ENCODE data around the gene HERC2.

The HERC2 gene

DNA sequence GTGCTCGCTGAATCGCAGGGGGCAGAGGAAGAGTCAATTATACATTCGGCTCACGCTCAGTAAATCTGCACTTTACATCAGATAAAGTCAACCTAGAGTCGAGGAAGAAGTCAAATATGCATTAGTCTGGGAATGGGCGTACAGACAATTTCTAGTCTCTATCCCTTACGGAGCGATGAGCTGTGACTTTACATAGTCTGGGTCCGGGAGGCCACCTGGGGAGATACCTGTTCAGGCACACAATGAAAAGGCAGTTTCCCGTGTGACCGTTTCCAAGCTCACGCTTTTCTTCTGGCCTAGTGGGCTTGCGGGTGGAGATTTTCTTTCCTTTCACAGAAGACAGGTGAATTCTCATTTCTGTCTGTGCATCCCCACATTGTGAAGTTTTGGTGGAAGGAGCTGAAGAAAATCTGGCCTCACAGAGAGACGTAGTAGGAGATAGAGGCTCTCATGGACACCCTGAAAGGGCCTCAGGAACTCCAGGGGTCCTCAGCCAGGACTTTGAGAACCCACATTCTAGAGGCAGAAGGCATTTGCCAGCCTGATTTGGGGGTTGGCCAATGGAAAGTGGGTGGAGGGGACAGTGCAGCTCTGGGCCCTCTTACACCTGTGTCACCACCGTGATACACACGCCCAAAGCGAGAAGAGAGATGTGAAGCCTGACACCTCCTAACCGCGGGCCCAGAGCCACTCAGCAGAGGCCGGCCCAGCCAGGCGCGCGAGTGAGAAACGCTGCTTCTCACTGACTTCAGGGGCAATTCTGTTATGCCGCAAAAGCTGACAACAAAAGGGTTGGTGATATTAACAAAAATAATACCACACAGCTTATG is 212.1 kb downstream of the HERC2 start:
- DNase-seq: no peak

DNA sequence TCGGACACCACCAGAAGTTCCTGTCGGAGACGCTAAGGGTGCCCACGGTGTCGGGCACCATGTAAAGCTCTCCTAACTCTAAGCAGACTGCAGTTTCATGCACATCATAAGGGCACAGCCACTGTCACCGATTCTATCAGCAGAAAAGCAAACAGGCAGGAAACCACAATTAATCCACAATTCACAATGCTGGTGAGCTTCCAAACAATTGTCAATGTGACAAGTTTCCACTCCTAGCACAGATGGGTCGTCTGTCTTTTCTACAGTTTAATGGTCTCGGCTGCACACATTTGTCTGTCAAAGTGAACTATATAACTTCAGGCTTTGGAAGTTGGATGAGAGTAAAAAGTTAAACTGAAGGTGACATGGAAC is 214.1 kb downstream of the HERC2 start:
- no peak for DNase-seq

DNA sequence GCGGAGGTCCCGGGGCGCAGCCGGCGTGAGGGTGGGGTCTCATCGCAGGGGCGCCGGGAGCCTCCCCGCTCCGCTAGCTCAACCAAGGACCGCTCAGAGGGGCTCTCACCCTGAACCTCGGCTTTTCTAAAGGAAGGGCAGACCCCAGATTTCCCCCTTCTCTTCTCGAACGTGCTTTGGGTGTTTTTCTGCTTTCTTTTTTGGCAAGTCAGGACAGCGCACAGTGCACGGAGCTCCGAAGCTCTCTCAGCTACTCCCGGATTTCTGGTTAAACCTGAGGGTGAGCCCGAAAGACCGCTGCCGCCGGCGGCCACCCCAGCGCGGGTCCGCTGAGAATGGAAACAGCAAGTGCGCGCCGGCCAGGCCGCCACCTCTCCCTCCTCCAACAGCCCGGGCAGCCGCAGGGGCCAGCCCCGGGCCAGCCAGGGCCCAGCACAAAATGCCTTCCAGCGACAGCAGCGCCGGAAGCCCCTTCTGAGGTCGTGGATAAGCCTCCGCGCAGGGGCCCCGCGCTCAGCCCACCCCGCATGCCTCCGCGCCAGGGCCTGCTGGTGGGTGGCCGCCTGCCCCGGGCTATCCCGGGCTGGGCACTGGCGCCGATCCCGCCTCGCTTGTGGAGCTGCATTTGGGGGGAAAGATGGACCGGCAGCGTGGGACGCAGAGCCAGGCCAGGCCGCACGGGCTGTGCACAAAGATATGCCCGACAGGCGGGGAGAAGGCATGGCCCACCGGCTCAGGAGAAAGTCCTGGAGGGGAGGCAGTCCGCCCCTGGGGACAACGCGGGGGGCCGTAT is 214.7 kb downstream of the HERC2 start:
- no peak for DNase-seq

DNA sequence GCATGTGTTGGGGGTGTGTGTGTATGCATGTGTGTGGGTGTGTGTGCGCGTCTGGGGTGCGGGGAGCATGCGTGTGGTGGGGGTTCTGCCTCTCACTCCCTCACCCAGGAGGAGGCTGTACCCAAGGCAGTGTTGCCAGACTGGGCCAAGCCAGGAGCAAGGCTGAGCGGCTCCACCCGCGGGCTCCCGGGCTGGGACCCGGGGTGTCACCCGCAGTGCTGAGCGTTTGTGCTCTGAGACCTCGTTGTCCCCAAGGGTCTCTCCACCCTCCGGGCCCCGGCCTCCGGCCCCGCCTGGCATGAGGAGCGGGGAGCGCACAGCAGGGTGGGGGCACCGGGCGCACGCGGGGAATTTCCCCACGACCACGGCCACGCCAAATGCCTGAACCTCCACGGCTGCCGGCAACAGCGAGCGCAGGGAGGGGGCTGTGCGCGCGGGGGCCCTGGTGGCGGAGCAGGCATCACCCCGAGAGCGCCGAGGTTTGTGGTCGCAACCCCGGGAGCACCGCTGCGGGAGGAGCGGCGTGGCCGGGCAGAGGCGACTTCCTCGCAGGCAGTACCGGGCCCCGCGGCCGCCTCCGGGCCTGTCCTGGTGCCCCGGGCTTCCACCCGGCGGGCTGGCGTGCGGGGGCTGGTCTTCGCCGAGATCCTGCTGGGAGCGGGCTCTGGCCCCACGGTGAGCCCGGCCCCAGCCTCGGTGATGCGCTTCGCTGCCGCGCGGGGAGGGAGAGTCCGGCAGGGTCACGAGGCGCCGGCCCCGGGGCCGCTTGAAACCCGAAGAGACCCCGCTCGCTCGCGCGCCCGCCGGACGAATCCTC is 215.5 kb downstream of the HERC2 start:
- DNase-seq: no peak

DNA sequence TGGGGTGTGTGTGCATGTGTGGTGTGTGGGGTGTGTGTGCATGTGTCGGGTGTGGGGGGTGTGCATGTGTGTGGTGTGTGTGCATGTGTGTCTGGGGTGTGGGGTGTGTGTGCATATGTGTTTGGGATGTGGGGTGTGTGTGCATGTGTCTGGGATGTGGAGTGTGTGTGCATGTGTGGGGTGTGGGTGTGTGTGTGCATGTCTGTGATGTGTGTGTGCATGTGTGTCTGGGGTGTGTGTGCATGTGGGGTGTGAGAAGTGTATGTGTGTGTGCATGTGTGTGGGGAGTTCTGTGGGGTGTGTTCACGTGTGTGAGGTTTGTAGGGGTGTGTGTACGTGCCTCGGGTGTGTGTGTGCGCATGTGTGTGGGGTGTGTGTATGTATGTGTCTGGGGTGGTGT is 216.2 kb downstream of the HERC2 start:
- DNase-seq: no peak

DNA sequence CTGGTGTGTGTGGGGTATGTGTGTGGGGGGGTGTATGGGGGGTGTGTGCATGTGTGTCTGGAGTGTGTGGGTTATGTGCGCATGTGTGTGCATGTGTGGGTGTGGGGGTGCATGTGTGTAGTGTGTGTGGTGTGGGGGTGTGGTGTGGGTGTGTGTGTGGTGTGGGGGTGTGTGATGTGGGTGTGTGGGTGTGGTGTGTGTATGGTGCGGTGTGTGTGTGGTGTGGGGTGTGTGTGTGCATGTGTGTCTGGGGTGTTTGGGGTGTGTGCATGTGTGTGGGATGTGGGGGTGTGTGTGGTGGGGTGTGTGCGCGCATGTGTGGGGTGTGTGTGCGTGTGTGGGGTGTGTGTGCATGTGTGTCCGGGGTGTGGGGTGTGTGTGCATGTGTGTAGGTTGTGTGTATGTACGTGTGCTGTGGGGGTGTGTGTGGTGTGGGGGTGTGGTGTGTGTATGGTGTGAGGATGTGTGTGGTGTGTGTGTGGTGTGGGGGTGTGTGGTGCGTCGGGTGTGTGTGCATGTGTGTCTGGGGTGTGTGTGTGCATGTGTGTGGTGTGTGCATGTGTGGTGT is 216.7 kb downstream of the HERC2 start:
- DNase-seq: no peak

DNA sequence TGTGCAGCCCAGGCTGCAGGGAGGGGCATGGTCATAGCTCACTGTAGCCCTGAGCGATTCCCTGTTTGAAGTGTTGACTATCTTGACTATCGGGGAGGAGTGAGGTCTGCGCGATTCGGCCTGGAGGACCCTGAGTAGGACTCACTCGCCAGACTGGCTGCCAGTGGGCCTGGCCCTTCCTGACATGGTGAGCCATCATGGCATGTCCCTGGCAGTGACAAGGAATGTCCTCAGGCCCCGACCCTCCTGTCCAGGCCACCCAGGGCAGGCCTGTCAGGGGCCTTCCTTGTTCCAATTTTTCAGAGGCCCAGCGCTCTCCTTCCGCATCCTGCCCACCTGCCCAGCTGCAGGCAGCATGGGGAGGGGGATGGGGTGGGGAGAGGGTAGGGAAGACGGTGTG is 217.7 kb downstream of the HERC2 start:
- DNase-seq: no peak

DNA sequence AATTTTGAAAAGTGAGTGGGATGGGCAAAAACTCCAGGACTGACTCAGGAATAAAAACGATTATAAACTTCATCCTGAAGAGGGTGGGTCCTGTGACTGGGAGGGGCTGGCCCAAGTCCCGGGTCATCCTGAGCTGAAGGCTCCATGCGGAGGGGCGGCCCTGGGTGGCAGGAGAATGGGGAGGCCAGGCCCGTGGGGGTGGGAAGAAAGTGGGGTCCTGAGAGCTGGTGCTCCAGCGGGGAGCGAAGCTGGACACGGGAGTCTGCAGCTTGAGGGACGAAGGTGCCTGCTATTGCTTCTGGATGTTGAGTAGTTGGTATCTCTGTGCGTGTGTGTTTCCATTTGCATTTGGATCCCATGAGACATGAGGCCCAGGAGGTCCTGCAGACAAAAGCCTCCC is 218.1 kb downstream of the HERC2 start:
- DNase-seq: no peak

DNA sequence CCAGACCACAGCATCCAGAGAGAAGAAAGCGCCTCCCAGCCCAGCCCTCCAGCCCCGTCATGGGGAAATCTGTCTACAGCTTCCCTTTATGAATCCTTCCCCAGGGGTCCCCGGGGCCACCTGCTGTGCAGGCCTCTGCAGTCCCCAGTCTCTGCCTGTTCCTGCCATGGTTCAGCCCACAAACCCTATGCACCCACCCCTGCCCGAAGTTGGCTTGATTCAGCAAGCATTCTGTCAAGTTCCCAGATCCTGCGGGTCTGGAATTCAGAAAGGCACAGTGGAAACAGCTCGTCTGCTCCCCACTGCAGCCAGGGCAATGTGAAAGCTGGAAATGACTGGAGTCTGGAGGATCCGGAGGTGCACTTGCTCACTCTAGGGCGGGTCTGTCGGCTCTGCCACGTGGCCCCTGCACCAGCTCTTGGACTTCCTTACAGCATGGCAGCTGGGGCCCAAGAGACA is 220.0 kb downstream of the HERC2 start:
- DNase-seq: no peak

DNA sequence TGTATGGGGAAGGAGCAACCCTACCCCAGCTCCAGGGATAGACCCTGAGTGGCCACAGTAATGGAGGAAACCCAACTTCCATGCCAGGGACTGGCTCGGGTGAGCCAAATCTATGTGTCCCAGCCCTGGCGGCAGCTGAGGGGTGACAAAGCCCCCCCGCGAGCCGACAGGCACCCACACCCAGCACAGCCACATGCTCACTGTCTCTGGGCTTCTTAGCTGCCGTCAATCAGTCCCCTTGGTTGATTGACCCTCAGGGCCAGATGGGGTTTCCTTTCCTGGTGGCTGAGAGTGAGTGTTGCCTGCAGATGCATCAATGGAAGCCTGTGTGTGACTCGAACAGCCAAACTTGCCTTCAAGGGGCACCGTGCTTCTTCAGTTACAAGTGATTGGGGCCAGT is 220.8 kb downstream of the HERC2 start:
- DNase-seq: no peak

DNA sequence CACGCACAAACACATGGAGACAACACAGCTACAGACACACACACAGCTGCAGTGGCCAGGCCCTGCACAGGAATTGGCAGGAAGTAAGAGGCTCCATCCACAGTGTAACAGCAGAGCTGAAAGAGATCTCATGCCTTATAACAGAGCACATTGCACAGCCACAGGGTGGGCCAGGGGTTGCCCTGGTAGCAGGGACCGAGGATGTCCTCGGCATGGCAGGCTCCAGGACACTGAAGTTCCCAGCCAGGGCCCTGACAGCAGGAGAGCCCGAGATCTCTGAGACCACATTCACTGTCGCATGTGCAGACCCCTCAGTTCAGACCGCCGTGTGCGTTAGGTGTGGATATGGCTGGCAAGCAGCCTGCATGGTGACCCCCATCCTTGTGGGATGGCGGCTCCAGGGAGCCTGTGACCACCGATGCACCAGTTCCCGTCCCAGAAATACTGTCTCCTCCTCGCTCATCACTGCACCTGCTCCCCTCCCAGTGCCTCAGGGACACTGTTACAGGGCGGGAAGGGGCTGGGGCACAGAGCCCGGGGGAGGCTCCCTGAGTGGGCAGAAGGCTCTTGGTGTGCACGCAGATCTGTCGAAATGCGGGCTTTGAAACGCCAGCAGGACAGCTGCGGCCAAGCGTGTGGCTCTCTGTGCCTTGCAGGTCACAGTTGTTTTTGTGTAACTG is 221.3 kb downstream of the HERC2 start:
- no peak for DNase-seq

DNA sequence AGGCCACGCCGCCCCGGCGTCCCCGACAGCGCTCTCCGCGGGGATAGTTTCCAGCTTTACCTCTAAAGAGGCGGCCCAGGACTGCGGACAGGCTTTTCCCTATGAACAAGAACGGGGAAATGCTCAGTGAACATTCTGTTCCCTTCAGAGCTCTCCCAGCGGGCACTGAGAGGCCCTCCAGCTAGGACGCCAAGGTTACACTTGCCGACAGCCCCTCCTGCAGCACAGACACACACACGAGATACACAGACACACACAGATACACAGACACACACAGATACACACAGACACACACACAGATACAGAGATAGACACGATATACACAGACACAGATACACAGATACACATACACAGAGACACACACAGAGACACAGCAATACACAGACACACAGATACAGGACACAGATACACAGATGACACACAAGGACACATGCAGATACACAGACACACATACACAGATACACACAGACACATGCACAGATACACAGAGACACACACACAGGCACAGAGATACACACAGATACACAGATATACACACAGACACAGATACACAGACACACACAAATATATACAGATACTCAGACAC is 222.3 kb downstream of the HERC2 start:
- no peak for DNase-seq

DNA sequence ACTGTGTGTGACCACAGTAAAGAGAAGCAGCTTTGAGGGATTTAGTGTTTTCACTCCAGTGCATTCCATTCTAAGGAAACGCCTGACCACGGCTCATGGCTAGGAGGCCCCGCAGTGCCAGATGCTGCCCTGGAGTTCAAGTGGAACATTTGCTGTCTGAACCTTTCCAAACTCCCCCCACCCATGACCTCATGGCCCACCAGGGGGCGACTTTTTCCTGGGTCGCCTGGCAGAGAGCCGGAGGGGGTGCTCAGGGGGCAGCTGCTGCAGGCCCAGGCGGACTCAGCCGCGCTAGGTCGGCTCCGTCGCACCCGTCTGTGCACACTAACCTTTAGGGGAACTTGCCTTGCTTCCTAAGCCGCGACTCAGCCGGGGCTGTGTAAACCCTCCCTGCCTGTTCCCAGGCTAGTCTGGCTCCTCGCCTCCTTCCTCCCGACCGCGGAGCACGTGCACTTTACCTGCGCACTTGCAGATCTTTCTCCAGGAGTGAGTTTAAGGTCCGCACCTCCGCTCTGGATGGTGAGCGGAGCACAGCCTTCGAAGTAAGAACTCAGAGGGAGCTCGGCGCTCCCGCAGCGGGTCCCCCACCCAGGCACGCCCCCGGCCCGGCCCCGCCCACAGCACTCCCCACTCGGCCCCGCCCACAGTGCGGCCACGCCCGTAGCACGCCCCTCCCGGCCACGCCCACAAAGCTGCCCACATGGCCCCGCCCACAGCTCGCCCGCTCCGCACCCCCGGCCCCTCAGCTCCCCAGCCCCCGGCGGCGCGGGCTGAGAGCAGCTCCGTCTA is 223.0 kb downstream of the HERC2 start, which contains the start of gene OCA2:
Gene OCA2 (minus strand): TSS at position 550 of the 789 bp plus-strand sequence. CDS start 17,441 bp downstream, outside the sequence.
- DNase-seq: no peak

DNA sequence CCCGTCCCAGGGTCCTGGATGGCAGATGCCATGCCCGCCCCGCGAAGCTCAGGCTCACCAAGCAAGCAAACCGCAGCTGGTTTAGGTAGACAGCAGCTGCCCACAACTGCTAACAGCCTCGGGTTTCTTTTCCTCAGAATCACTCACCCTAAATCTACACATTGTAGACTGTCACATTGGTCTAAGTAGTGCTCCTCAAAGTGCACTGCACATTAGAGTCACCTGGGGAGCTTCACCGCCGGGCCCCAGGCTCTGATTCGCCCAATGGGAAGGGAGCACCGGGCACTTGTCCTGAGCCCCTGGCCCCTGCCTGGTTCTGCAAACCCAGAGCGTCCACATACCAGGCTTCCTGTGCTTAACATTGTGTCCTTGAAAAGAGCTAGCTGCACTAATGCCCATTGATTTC is 223.6 kb downstream of the HERC2 start:
- no peak for DNase-seq

DNA sequence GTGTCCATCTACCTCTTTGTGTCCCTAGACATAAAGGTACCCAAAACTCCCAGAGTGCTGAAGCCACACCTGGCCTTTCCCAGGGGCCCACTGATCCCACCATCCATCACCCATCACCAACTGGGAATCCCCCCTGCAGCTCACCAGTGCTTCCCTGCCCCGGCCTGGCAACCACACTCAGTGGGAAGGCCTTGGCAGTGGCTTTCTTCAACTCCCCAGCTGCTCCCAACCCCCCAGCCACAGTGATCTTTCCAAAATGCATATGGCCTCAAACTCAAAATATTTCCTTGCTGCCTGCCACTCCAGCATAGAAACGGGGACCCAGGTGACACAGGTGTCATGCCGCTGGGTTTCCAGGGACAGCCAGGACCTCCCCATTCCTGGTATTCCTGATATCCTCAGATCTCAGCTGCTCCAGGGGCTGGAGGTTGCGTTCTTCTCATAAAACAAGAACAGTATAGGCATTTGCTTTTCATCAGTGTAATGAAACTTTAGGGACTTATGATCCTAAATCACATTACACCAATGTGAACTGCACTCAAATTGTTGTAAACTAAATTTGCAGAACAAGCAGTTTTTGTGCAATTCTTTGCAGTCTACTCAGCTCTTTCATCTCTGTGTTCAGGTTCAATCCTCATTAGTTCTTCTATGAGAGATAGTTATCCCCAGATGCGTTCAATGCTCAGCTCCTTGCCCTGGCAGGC is 224.2 kb downstream of the HERC2 start:
- no peak for DNase-seq

DNA sequence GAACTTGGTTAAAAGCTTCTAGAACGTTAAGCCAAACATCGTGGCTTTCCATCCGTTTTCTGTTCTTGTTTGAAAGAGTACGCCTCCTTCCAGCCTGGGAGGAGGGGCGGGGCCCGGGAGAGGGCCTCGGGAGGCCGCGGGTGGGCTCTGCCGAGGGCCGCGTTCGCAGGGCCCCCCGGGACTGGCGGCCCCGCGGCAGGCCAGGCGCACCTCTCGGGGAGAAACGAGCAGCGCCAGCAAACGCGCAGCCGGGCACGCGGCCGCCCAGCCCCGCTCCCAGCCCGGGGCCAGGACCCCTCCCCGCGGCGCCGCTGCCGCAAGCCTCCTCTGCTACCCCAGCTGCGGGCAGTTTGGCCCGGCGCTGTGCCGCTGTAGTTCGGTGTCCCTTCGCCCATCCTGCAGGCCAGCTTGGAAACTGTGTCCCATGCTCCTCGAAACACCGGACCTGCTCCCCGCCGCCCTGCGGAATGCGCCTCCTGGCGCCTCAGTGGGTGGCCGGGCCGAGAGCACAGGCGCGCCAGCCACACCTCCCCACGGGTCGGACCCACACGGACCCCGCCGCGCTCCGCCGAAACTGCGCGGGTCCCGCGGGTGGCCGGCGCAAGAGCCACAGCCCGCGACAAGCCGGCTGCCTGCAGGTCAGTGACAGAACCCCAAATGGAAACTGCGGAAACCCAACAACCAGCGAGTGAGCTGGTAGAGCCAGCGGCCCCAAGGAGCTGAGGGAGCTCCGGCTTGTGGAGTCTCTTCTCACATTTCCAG is 225.1 kb downstream of the HERC2 start:
- DNase-seq: no peak

DNA sequence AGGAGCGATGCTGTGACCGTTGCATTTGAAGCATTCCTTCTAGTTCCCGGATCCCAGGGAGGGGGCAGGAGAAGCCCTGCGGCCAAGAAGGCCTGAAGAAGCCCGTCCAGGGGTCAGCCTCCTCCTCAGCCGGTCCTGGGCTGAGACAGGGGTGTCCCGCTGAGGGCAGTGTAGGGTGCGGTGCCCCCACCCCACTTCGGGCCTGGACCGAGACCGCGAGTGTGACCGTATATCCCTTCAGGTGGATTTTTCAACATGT is 225.6 kb downstream of the HERC2 start:
- DNase-seq: no peak

DNA sequence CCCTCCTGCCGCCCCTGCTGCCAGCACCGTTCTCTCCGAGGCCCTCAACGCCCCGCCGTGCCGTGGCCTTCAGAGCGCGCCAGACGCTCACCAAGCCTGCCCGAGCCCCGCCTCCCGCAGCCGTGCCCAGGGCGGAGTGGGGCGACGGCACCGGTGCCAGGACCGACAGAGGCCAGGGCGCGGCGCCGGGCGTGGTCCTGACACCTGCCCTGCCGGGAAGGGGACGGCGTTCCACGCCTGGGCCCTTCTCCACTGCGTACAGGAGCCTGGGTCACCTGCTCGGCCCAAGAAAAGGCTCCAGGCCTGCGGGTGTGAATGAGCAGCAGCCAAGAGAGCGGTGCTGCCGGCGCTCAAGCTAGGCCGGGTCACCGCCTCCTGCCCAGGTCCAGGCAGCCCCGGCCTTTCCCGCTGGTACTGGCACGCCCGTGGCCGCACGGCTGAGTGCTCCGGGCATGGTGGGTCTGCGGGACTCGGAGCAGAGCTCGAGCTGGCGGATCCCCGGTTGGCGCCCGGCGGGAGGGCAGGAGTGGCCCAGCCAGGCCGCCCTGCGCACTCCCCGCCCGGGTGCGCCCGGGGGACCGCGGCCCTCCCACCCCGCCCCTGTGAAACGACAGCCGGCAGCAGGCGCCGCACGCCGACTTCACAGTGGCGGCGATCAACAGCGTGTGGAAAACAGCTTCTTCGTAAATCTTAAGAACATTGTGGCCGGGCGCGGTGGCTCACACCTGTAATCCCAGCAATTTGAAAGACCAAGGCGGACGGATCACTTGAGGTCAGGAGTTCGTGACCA is 227.1 kb downstream of the HERC2 start:
- DNase-seq: no peak

All from NCI-H1436 treated with DMSO at 0.1 percent for 48 hours (cell line).